ENCODE results near the gene TTYH2. TPM values are rescaled to one million over a fixed set of nuclear protein-coding genes. Genes with fewer than 3 reads are reported as not detected.

The TTYH2 gene
- total RNA-seq, 1 experiment from 2014 or later: 15.4 TPM

GRCh38 chr17:74267579-74267978 lies 54.2 kb downstream of the TTYH2 start:
- DNase-seq (ENCODE audit: low spot score): no peak
- no peak overlapping the region for H3K27ac ChIP-seq (ENCODE audit: low read depth, low read length, poor library complexity, severe bottlenecking)
- TF ChIP-seq CTCF (conservative IDR thresholded peaks at IDR 0.05; ENCODE audit: low read depth, low read length) (no peak), EZH2 (IDR thresholded peaks at IDR 0.05; ENCODE audit: borderline replicate concordance, low read depth, low read length, poor library complexity, severe bottlenecking) (no peak)
- H3K36me3 ChIP-seq (ENCODE audit: insufficient read depth, low read length, poor library complexity, severe bottlenecking): no peaks in the 10 kb centered on the region
- ChIA-PET POLR2A (ENCODE audit: low non-redundant PET) (no interaction called here), CTCF (no interaction called here)
- H3K4me3 ChIP-seq (ENCODE audit: low read depth, low read length, poor library complexity, severe bottlenecking): no peak overlapping the region
- H3K4me1 ChIP-seq (ENCODE audit: insufficient read depth, low read length, poor library complexity, severe bottlenecking): no peaks in the 10 kb centered on the region
- no TSS peak for BruUV-seq (replicated peaks)
- intact Hi-C loops (cut with micrococcal nuclease; ENCODE audit: unreplicated experiment): no loop called here
- no peaks in the 10 kb centered on the region for H3K9me3 ChIP-seq (ENCODE audit: low read depth, low read length, poor library complexity, severe bottlenecking)
- no peaks in the 10 kb centered on the region for H3K27me3 ChIP-seq (replicated peaks; ENCODE audit: insufficient read depth, low read depth, low read length, poor library complexity)

GRCh38 chr17:74267987-74268499 lies 54.7 kb downstream of the TTYH2 start:
- Histone ChIP-seq H3K9me3 (ENCODE audit: low read depth, low read length, poor library complexity, severe bottlenecking) (no peaks in the 10 kb centered on the region), H3K4me3 (ENCODE audit: low read depth, low read length, poor library complexity, severe bottlenecking) (no peak overlapping the region), H3K27me3 (replicated peaks; ENCODE audit: insufficient read depth, low read depth, low read length, poor library complexity) (no peaks in the 10 kb centered on the region), H3K4me1 (ENCODE audit: insufficient read depth, low read length, poor library complexity, severe bottlenecking) (no peaks in the 10 kb centered on the region), H3K27ac (ENCODE audit: low read depth, low read length, poor library complexity, severe bottlenecking) (no peak overlapping the region), H3K36me3 (ENCODE audit: insufficient read depth, low read length, poor library complexity, severe bottlenecking) (no peaks in the 10 kb centered on the region)
- no peak for DNase-seq (ENCODE audit: low spot score)
- ChIA-PET POLR2A (ENCODE audit: low non-redundant PET) (no interaction called here), CTCF (interaction anchor here (0.6 kb wide), 1 partner anchor 1146 kb away, joined by 3 read pairs; no protein-coding TSS in a partner anchor)
- no TSS peak for BruUV-seq (replicated peaks)
- no peak for TF ChIP-seq EZH2 (IDR thresholded peaks at IDR 0.05; ENCODE audit: borderline replicate concordance, low read depth, low read length, poor library complexity, severe bottlenecking)
- no peak for TF ChIP-seq CTCF (conservative IDR thresholded peaks at IDR 0.05; ENCODE audit: low read depth, low read length)
- intact Hi-C loops (cut with micrococcal nuclease; ENCODE audit: unreplicated experiment): no loop called here

GRCh38 chr17:74268558-74268957 lies 55.2 kb downstream of the TTYH2 start:
- CTCF ChIA-PET: interaction anchor here (0.6 kb wide), 1 partner anchor 1146 kb away, joined by 3 read pairs; no protein-coding TSS in a partner anchor
- Histone ChIP-seq H3K9me3 (ENCODE audit: low read depth, low read length, poor library complexity, severe bottlenecking) (no peaks in the 10 kb centered on the region), H3K36me3 (ENCODE audit: insufficient read depth, low read length, poor library complexity, severe bottlenecking) (no peaks in the 10 kb centered on the region), H3K4me1 (ENCODE audit: insufficient read depth, low read length, poor library complexity, severe bottlenecking) (no peaks in the 10 kb centered on the region), H3K27ac (ENCODE audit: low read depth, low read length, poor library complexity, severe bottlenecking) (no peak overlapping the region), H3K4me3 (ENCODE audit: low read depth, low read length, poor library complexity, severe bottlenecking) (no peak overlapping the region), H3K27me3 (replicated peaks; ENCODE audit: insufficient read depth, low read depth, low read length, poor library complexity) (no peaks in the 10 kb centered on the region)
- no peak for DNase-seq (ENCODE audit: low spot score)
- TF ChIP-seq EZH2 (IDR thresholded peaks at IDR 0.05; ENCODE audit: borderline replicate concordance, low read depth, low read length, poor library complexity, severe bottlenecking): no peak
- BruUV-seq (replicated peaks): no TSS peak
- POLR2A ChIA-PET (ENCODE audit: low non-redundant PET): no interaction called here
- intact Hi-C loops (cut with micrococcal nuclease; ENCODE audit: unreplicated experiment): no loop called here

GRCh38 chr17:74270333-74270732 lies 57.0 kb downstream of the TTYH2 start:
- intact Hi-C loops (cut with micrococcal nuclease; ENCODE audit: unreplicated experiment): no loop called here
- BruUV-seq (replicated peaks): no TSS peak
- Histone ChIP-seq H3K27ac (ENCODE audit: low read depth, low read length, poor library complexity, severe bottlenecking) (no peak overlapping the region), H3K9me3 (ENCODE audit: low read depth, low read length, poor library complexity, severe bottlenecking) (no peaks in the 10 kb centered on the region), H3K4me3 (ENCODE audit: low read depth, low read length, poor library complexity, severe bottlenecking) (no peak overlapping the region), H3K27me3 (replicated peaks; ENCODE audit: insufficient read depth, low read depth, low read length, poor library complexity) (peaks cover 3% of the 10 kb centered on the region), H3K4me1 (ENCODE audit: insufficient read depth, low read length, poor library complexity, severe bottlenecking) (no peaks in the 10 kb centered on the region), H3K36me3 (ENCODE audit: insufficient read depth, low read length, poor library complexity, severe bottlenecking) (no peaks in the 10 kb centered on the region)
- no peak for DNase-seq (ENCODE audit: low spot score)
- ChIA-PET POLR2A (ENCODE audit: low non-redundant PET) (no interaction called here), CTCF (no interaction called here)
- no peak for TF ChIP-seq EZH2 (IDR thresholded peaks at IDR 0.05; ENCODE audit: borderline replicate concordance, low read depth, low read length, poor library complexity, severe bottlenecking)
- no peak for TF ChIP-seq CTCF (conservative IDR thresholded peaks at IDR 0.05; ENCODE audit: low read depth, low read length)
